ENCODE data around the gene MASP2.
"Not testable (repeated sequence)": the region's sequence is repeated elsewhere in the genome, so short reads cannot be mapped to it uniquely, and the experiment has no call there.

The MASP2 gene

GRCh38 chr1:11044086-11044848 is 2.8 kb downstream of the MASP2 start:
- no peaks in the 10 kb centered on the region for H3K4me1 ChIP-seq (ENCODE audit: control insufficient read depth, insufficient read depth, low read length)
- no peak overlapping the region for H3K9ac ChIP-seq (ENCODE audit: low read depth, low read length)
- H3K36me3 ChIP-seq (ENCODE audit: insufficient read depth, low read length) = no peaks in the 10 kb centered on the region
- H3K4me2 ChIP-seq (ENCODE audit: low read length) = no peak overlapping the region
- H3K27me3 ChIP-seq (ENCODE audit: control insufficient read depth, insufficient read depth, low read length) = no peaks in the 10 kb centered on the region
- H3K9me3 ChIP-seq (replicated peaks; ENCODE audit: low read length) = no peaks in the 10 kb centered on the region
- H3K4me3 ChIP-seq (ENCODE audit: low read length) = no peak overlapping the region

- H3K9me3 ChIP-seq (replicated peaks; ENCODE audit: low read length) = no peaks in the 10 kb centered on the region
- H3K4me1 ChIP-seq (ENCODE audit: control insufficient read depth, insufficient read depth, low read length) = no peaks in the 10 kb centered on the region
- no peak overlapping the region for H3K9ac ChIP-seq (ENCODE audit: low read depth, low read length)
- no peak overlapping the region for H3K4me2 ChIP-seq (ENCODE audit: low read length)
- no peak overlapping the region for H3K4me3 ChIP-seq (ENCODE audit: low read length)
- H3K27me3 ChIP-seq (ENCODE audit: control insufficient read depth, insufficient read depth, low read length) = peaks cover 9% of the 10 kb centered on the region
- H3K36me3 ChIP-seq (ENCODE audit: insufficient read depth, low read length) = no peaks in the 10 kb centered on the region
Observed at GRCh38 chr1:11042995-11043874, 3.8 kb downstream of the MASP2 start.

GRCh38 chr1:11042065-11042464 is 5.0 kb downstream of the MASP2 start:
- peaks cover 10% of the 10 kb centered on the region for H3K27me3 ChIP-seq (ENCODE audit: control insufficient read depth, insufficient read depth, low read length)
- H3K9me3 ChIP-seq (replicated peaks; ENCODE audit: low read length) = no peaks in the 10 kb centered on the region
- no peak overlapping the region for H3K9ac ChIP-seq (ENCODE audit: low read depth, low read length)
- no peaks in the 10 kb centered on the region for H3K36me3 ChIP-seq (ENCODE audit: insufficient read depth, low read length)
- no peak overlapping the region for H3K4me2 ChIP-seq (ENCODE audit: low read length)
- H3K4me1 ChIP-seq (ENCODE audit: control insufficient read depth, insufficient read depth, low read length) = no peaks in the 10 kb centered on the region
- no peak overlapping the region for H3K4me3 ChIP-seq (ENCODE audit: low read length)

GRCh38 chr1:11041048-11041447 is 6.0 kb downstream of the MASP2 start:
- no peaks in the 10 kb centered on the region for H3K4me1 ChIP-seq (ENCODE audit: control insufficient read depth, insufficient read depth, low read length)
- H3K9ac ChIP-seq (ENCODE audit: low read depth, low read length) = no peak overlapping the region
- peaks cover 10% of the 10 kb centered on the region for H3K27me3 ChIP-seq (ENCODE audit: control insufficient read depth, insufficient read depth, low read length)
- H3K9me3 ChIP-seq (replicated peaks; ENCODE audit: low read length) = no peaks in the 10 kb centered on the region
- no peaks in the 10 kb centered on the region for H3K36me3 ChIP-seq (ENCODE audit: insufficient read depth, low read length)
- H3K4me3 ChIP-seq (ENCODE audit: low read length) = no peak overlapping the region
- H3K4me2 ChIP-seq (ENCODE audit: low read length) = no peak overlapping the region

- peaks cover 10% of the 10 kb centered on the region for H3K27me3 ChIP-seq (ENCODE audit: control insufficient read depth, insufficient read depth, low read length)
- not testable (repeated sequence) for H3K9me3 ChIP-seq (replicated peaks; ENCODE audit: low read length); H3K4me1 ChIP-seq (ENCODE audit: control insufficient read depth, insufficient read depth, low read length); H3K9ac ChIP-seq (ENCODE audit: low read depth, low read length); H3K4me3 ChIP-seq (ENCODE audit: low read length); H3K4me2 ChIP-seq (ENCODE audit: low read length); H3K36me3 ChIP-seq (ENCODE audit: insufficient read depth, low read length)
Observed at GRCh38 chr1:11040105-11040429, 7.0 kb downstream of the MASP2 start.

GRCh38 chr1:11039351-11040104 is 7.5 kb downstream of the MASP2 start:
- no peak overlapping the region for H3K4me2 ChIP-seq (ENCODE audit: low read length)
- H3K9me3 ChIP-seq (replicated peaks; ENCODE audit: low read length) = no peaks in the 10 kb centered on the region
- H3K4me3 ChIP-seq (ENCODE audit: low read length) = no peak overlapping the region
- H3K36me3 ChIP-seq (ENCODE audit: insufficient read depth, low read length) = no peaks in the 10 kb centered on the region
- no peaks in the 10 kb centered on the region for H3K4me1 ChIP-seq (ENCODE audit: control insufficient read depth, insufficient read depth, low read length)
- peaks cover 10% of the 10 kb centered on the region for H3K27me3 ChIP-seq (ENCODE audit: control insufficient read depth, insufficient read depth, low read length)
- H3K9ac ChIP-seq (ENCODE audit: low read depth, low read length) = no peak overlapping the region

- peaks cover 10% of the 10 kb centered on the region for H3K27me3 ChIP-seq (ENCODE audit: control insufficient read depth, insufficient read depth, low read length)
Observed at GRCh38 chr1:11037740-11038182, 9.3 kb downstream of the MASP2 start.

GRCh38 chr1:11037019-11037739 is 9.9 kb downstream of the MASP2 start:
- H3K4me3 ChIP-seq (ENCODE audit: low read length); H3K4me1 ChIP-seq (ENCODE audit: control insufficient read depth, insufficient read depth, low read length); H3K36me3 ChIP-seq (ENCODE audit: insufficient read depth, low read length): not testable (repeated sequence)

More at GRCh38 chr1:11037740-11038182, 9.3 kb downstream of the MASP2 start:
- H3K36me3 ChIP-seq (ENCODE audit: insufficient read depth, low read length) = no peaks in the 10 kb centered on the region
- no peak overlapping the region for H3K4me2 ChIP-seq (ENCODE audit: low read length)
- no peak overlapping the region for H3K9ac ChIP-seq (ENCODE audit: low read depth, low read length)
- H3K4me3 ChIP-seq (ENCODE audit: low read length) = no peak overlapping the region
- H3K9me3 ChIP-seq (replicated peaks; ENCODE audit: low read length) = no peaks in the 10 kb centered on the region
- no peaks in the 10 kb centered on the region for H3K4me1 ChIP-seq (ENCODE audit: control insufficient read depth, insufficient read depth, low read length)

GRCh38 chr1:11031624-11032262 is 15.3 kb downstream of the MASP2 start:
- H3K9me3 ChIP-seq (replicated peaks; ENCODE audit: low read length) = no peaks in the 10 kb centered on the region

More at GRCh38 chr1:11037019-11037739, 9.9 kb downstream of the MASP2 start:
- not testable (repeated sequence) for H3K9ac ChIP-seq (ENCODE audit: low read depth, low read length); H3K4me2 ChIP-seq (ENCODE audit: low read length); H3K9me3 ChIP-seq (replicated peaks; ENCODE audit: low read length)
- peaks cover 10% of the 10 kb centered on the region for H3K27me3 ChIP-seq (ENCODE audit: control insufficient read depth, insufficient read depth, low read length)

GRCh38 chr1:11030865-11031264 is 16.2 kb downstream of the MASP2 start:
- peaks cover 31% of the 10 kb centered on the region for H3K36me3 ChIP-seq (ENCODE audit: insufficient read depth, low read length)
- no peaks in the 10 kb centered on the region for H3K9me3 ChIP-seq (replicated peaks; ENCODE audit: low read length)
- H3K4me1 ChIP-seq (ENCODE audit: control insufficient read depth, insufficient read depth, low read length) = no peaks in the 10 kb centered on the region
- H3K4me3 ChIP-seq (ENCODE audit: low read length) = no peak overlapping the region
- H3K4me2 ChIP-seq (ENCODE audit: low read length) = no peak overlapping the region
- no peaks in the 10 kb centered on the region for H3K27me3 ChIP-seq (ENCODE audit: control insufficient read depth, insufficient read depth, low read length)
- no peak overlapping the region for H3K9ac ChIP-seq (ENCODE audit: low read depth, low read length)

More at GRCh38 chr1:11031624-11032262, 15.3 kb downstream of the MASP2 start:
- Histone ChIP-seq H3K4me3 (ENCODE audit: low read length) (no peak overlapping the region), H3K36me3 (ENCODE audit: insufficient read depth, low read length) (peaks cover 23% of the 10 kb centered on the region), H3K4me1 (ENCODE audit: control insufficient read depth, insufficient read depth, low read length) (no peaks in the 10 kb centered on the region), H3K9ac (ENCODE audit: low read depth, low read length) (no peak overlapping the region), H3K27me3 (ENCODE audit: control insufficient read depth, insufficient read depth, low read length) (no peaks in the 10 kb centered on the region), H3K4me2 (ENCODE audit: low read length) (no peak overlapping the region)
